B cell (primary cell): ENCODE data around the gene CEP78. TPM values are rescaled to one million over a fixed set of nuclear protein-coding genes. Genes with fewer than 3 reads are reported as not detected.

Source experiments
- ATAC-seq: fragments of 200-7000 bp; cut with Tn5 transposase; one replicate; pipeline ENCODE4 v1.10.0; 2021; ENCODE audit warnings: low read depth, mild to moderate bottlenecking, moderate number of reproducible peaks, moderate library complexity
- CTCF ChIA-PET: fragments of 350-600 bp; sonication (Branson Sonifier 250); formaldehyde crosslinking; loops from one replicate; lab custom pipeline; 2021; ENCODE audit warnings: antibody characterized with exemption, inconsistent platforms; lab: Charles Lee
- POLR2A ChIA-PET: fragments of 350-600 bp; sonication (Branson Sonifier 250); formaldehyde crosslinking; loops from one replicate; lab custom pipeline; 2021; ENCODE audit warnings: antibody characterized with exemption; lab: Charles Lee
- DNase-seq: peaks from one replicate; pipeline ENCODE4 v3.0.0; 2013
- H2AFZ ChIP-seq: 2 replicates; pipeline ENCODE4 v1.6.1; 2012; ENCODE audit warnings: mild to moderate bottlenecking, low read depth, low read length; ENCODE audit not compliant: insufficient read depth, poor library complexity, severe bottlenecking
- H3K27ac ChIP-seq, 2 donors: 1 replicate in 1 of 2; 2 replicates in 1 of 2; pipeline ENCODE4 v1.5.1; 2012 to 2013; ENCODE audit warnings: low read length in 2 of 2, mild to moderate bottlenecking in 2 of 2, moderate library complexity in 1 of 2
- H3K27me3 ChIP-seq, 4 experiments: fragments of 200-600 bp in 1 of 4; sonication (generic) in 1 of 4; replicated peaks in 1 of 4; 1 replicate in 2 of 4; 2 replicates in 2 of 4; pipeline versions ENCODE4 v1.6.1 to v1.7.0; 2013 to 2016; ENCODE audit warnings: low read length in 3 of 4, mild to moderate bottlenecking in 2 of 4, mixed read lengths in 1 of 4, moderate library complexity in 1 of 4; ENCODE audit not compliant: insufficient read depth in 4 of 4, control insufficient read depth in 3 of 4; ENCODE audit errors: control extremely low read depth in 1 of 4
- H3K36me3 ChIP-seq, 2 experiments: replicated peaks in 1 of 2; 1 replicate in 1 of 2; 2 replicates in 1 of 2; pipeline versions ENCODE4 v1.6.1 to v1.7.1; 2013; ENCODE audit warnings: low read length in 1 of 2; ENCODE audit not compliant: insufficient read depth in 2 of 2, control insufficient read depth in 1 of 2; ENCODE audit errors: control extremely low read depth in 1 of 2, extremely low read depth in 1 of 2
- H3K4me1 ChIP-seq, 2 donors: fragments of 200-600 bp in 1 of 2; sonication (generic) in 1 of 2; 1 replicate in 1 of 2; 2 replicates in 1 of 2; pipeline versions ENCODE4 v1.5.1 to v1.6.1; 2013 to 2017; ENCODE audit warnings: low read length in 2 of 2; ENCODE audit not compliant: control insufficient read depth in 2 of 2, insufficient read depth in 2 of 2
- H3K4me2 ChIP-seq: replicated peaks from 2 replicates; pipeline ENCODE3; 2012; ENCODE audit warnings: mild to moderate bottlenecking, low read depth, low read length; ENCODE audit not compliant: poor library complexity, severe bottlenecking
- H3K4me3 ChIP-seq, 5 experiments: fragments of 200-600 bp in 1 of 5; sonication (generic) in 1 of 5; 1 replicate in 3 of 5; 2 replicates in 2 of 5; pipeline versions ENCODE4 v1.5.1 to v1.7.0; 2011 to 2016; ENCODE audit warnings: low read length in 4 of 5, mild to moderate bottlenecking in 4 of 5, low read depth in 2 of 5, control low read depth in 1 of 5, moderate library complexity in 1 of 5; ENCODE audit not compliant: insufficient read depth in 1 of 5; ENCODE audit errors: control extremely low read depth in 1 of 5, extremely low read depth in 1 of 5
- H3K79me2 ChIP-seq: fragments of 200-600 bp; sonication (generic); one replicate; pipeline ENCODE4 v1.6.0; 2016; ENCODE audit warnings: low read length; ENCODE audit not compliant: control insufficient read depth, insufficient read depth
- H3K9ac ChIP-seq: fragments of 200-600 bp; sonication (generic); 2 replicates; pipeline ENCODE4 v1.6.1; 2017; ENCODE audit warnings: mild to moderate bottlenecking, low read length, moderate library complexity
- H3K9me3 ChIP-seq, 3 donors: one replicate each; pipeline versions ENCODE4 v1.6.1 to v1.7.1; 2013; ENCODE audit warnings: low read length in 2 of 3; ENCODE audit not compliant: control insufficient read depth in 2 of 3, insufficient read depth in 1 of 3; ENCODE audit errors: control extremely low read depth in 1 of 3
- H4K20me1 ChIP-seq: 2 replicates; pipeline ENCODE4 v1.6.0; 2012; ENCODE audit warnings: mild to moderate bottlenecking, low read length; ENCODE audit not compliant: insufficient read depth, control insufficient read depth, poor library complexity, severe bottlenecking
- H3K27ac Mint-ChIP-seq: one replicate; pipeline ENCODE4 v1.8.0; 2021; ENCODE audit warnings: mixed read lengths
- H3K27me3 Mint-ChIP-seq: one replicate; pipeline ENCODE4 v1.8.0; 2021; ENCODE audit warnings: mixed read lengths
- H3K4me1 Mint-ChIP-seq: one replicate; pipeline ENCODE4 v1.8.0; 2021; ENCODE audit warnings: mixed read lengths
- H3K4me3 Mint-ChIP-seq: one replicate; pipeline ENCODE4 v1.8.0; 2021; ENCODE audit warnings: mixed read lengths
- H3K9me3 Mint-ChIP-seq: one replicate; pipeline ENCODE4 v1.8.0; 2022; ENCODE audit warnings: mixed read lengths; ENCODE audit not compliant: insufficient read depth
- CTCF ChIP-seq: fragments of 200-600 bp; IDR thresholded peaks from one replicate; pipeline ENCODE4 v1.8.0; 2022; ENCODE audit warnings: antibody characterized with exemption, mild to moderate bottlenecking
- EZH2 ChIP-seq: IDR thresholded peaks from 2 replicates; pipeline ENCODE4 v1.6.1; 2012; ENCODE audit warnings: borderline replicate concordance, low read depth, mild to moderate bottlenecking, moderate library complexity, low read length; ENCODE audit not compliant: insufficient read depth, poor library complexity, severe bottlenecking
- WGBS: methylation state at CpG from one replicate; pipeline ENCODE4 v1.1.5; 2013; ENCODE audit warnings: missing lambda C conversion rate; ENCODE audit not compliant: insufficient coverage; 5-methylcytosine and 5-hydroxymethylcytosine counted together
- intact Hi-C: fragments of 100-400 bp; cut with micrococcal nuclease; formaldehyde crosslinking; loops from one replicate; pipeline ENCODE4 v1.10.0; 2022
- polyA plus RNA-seq: library from polyadenylated mRNA; depleted of rRNA; stranded (reverse); fragments of >200 nt; gene quantifications from 2 replicates; pipeline ENCODE4 v1.2.3, GENCODE V29; 2012
- total RNA-seq, 2 donors: library from RNA; stranded (reverse); fragments of 120-200 nt in 1 of 2; gene quantifications; 1 replicate in 1 of 2; 2 replicates in 1 of 2; pipeline versions ENCODE4 v1.2.3 to v1.2.4, GENCODE V29; 2013 to 2022

The CEP78 gene
- total and polyA plus RNA-seq, 2 donors (not counting 1 experiment from before 2014, with no cell fraction given): 7.2 to 28.8 TPM

GRCh38 chr9:78288214-78288892 lies 52.5 kb downstream of the CEP78 start:
- H3K4me3 ChIP-seq: no peak overlapping the region
- no peak overlapping the region for H3K9ac ChIP-seq
- 79% methylated on average over 4 of the region's 8 CpGs for WGBS
- Mint-ChIP-seq H3K27me3 (peaks cover 3% of the 10 kb centered on the region), H3K4me1 (no peaks in the 10 kb centered on the region), H3K4me3 (no peak overlapping the region), H3K27ac (no peak overlapping the region), H3K9me3 (no peaks in the 10 kb centered on the region)
- intact Hi-C loops: no loop called here
- TF ChIP-seq CTCF: no peak
- TF ChIP-seq EZH2: no peak
- POLR2A ChIA-PET: no interaction called here
- ATAC-seq: no peak
- H3K27me3 ChIP-seq: no peaks in the 10 kb centered on the region
- H3K27ac ChIP-seq: no peak overlapping the region
- H3K4me2 ChIP-seq: no peak overlapping the region
- no peaks in the 10 kb centered on the region for H3K4me1 ChIP-seq
- H3K36me3 ChIP-seq: no peaks in the 10 kb centered on the region
- CTCF ChIA-PET: no interaction called here
- no peak overlapping the region for H2AFZ ChIP-seq
- no peaks in the 10 kb centered on the region for H3K79me2 ChIP-seq
- no peaks in the 10 kb centered on the region for H4K20me1 ChIP-seq
- DNase-seq: no peak
- peaks cover 0 to 7% (median 0%) of the 10 kb centered on the region in 3 donors for H3K9me3 ChIP-seq

- ChIA-PET CTCF (no interaction called here), POLR2A (no interaction called here)
- no peaks in the 10 kb centered on the region for H3K36me3 ChIP-seq
- Mint-ChIP-seq H3K4me1 (no peaks in the 10 kb centered on the region), H3K9me3 (no peaks in the 10 kb centered on the region), H3K4me3 (no peak overlapping the region), H3K27ac (no peak overlapping the region), H3K27me3 (peaks cover 3% of the 10 kb centered on the region)
- no peak for TF ChIP-seq CTCF
- no peak for TF ChIP-seq EZH2
- no peak overlapping the region for H3K4me3 ChIP-seq
- no peak overlapping the region for H2AFZ ChIP-seq
- no peaks in the 10 kb centered on the region for H3K4me1 ChIP-seq
- no peaks in the 10 kb centered on the region for H3K79me2 ChIP-seq
- H3K27ac ChIP-seq: no peak overlapping the region
- intact Hi-C loops: no loop called here
- H3K4me2 ChIP-seq: no peak overlapping the region
- no peak overlapping the region for H3K9ac ChIP-seq
- no CpG with 5 or more reads among the region's 1 CpG for WGBS
- H4K20me1 ChIP-seq: no peaks in the 10 kb centered on the region
- no peak for ATAC-seq
- no peak for DNase-seq
- H3K9me3 ChIP-seq: peaks cover 0 to under 1% (median 0%) of the 10 kb centered on the region in 3 donors
- H3K27me3 ChIP-seq: no peaks in the 10 kb centered on the region
Observed at GRCh38 chr9:78289474-78289873, 53.6 kb downstream of the CEP78 start.
